Measurements from ENCODE around the gene INPP5D.
"Not testable (repeated sequence)": the region's sequence is repeated elsewhere in the genome, so short reads cannot be mapped to it uniquely, and the experiment has no call there.

Gene INPP5D

DNA sequence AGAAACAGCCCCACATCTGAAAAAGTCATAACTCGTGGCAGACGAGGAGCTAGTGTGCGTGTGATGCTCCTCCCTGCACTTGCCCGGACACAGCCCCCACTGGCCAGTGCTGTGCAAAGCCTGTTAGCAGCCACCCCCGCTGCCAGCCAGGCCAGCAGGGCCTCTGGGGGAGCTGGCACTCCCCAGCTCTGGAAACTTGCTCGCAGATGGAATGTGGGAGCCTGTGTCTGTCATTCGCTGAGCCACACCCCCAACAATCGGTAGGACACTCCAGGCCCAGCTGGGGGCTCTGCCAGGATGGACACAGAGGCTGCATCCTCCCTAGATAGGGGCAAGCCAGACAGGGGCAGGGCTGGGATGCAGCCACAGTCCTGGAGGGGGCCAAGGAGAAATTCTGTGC lies 128.9 kb downstream of the INPP5D start:
- DNase-seq: no peak

DNA sequence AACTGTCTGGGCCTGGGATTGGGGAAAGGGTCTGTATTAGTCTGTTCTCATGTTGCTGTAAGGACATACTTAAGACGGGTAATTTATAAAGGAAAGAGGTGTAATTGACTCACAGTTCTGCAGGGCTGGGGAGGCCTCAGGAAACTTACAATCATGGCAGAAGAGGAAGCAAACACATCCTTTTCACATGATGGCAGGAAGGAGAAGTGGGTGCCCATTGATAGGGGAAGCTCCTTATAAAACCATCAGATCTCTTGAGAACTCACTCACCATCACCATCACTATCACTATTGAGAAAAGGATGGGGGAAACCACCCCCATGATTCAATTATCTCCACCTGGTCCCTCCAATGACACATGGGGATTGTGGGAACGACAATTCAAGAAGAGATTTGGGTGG lies 130.9 kb downstream of the INPP5D start:
- DNase-seq: not testable (repeated sequence)

GRCh38 chr2:233193738-233194137 lies 133.6 kb downstream of the INPP5D start:
- no peak for DNase-seq

- DNase-seq: no peak
Observed at GRCh38 chr2:233195027-233195426, 134.9 kb downstream of the INPP5D start.

DNA sequence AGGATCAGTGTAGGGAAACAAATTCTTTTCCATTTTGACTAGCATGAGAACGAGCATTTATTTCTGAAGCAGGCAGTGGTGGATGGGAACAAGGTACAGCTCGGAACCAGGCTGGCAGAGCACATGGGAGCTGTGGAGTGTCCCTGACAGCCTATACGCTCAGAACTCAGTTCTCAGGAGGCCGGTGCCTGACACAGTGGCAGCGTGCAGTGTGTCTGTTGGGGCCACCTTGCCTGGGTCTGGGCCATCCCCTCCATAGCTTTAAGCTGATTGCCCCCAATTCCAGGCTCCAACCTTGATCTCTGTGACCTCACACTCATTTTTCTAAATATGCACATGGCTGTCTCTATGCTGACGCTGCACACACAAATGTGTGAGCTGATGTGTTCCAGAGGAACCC lies 136.9 kb downstream of the INPP5D start:
- DNase-seq: no peak

DNA sequence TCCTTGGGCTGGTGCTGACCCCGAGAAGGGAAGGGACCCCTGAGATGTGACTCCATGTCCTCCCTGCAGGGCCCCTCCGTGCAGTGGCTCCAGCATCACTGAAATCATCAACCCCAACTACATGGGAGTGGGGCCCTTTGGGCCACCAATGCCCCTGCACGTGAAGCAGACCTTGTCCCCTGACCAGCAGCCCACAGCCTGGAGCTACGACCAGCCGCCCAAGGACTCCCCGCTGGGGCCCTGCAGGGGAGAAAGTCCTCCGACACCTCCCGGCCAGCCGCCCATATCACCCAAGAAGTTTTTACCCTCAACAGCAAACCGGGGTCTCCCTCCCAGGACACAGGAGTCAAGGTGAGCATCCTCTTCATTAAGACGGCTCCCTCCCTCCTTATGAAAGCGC lies 137.9 kb downstream of the INPP5D start:
- no peak for DNase-seq

- DNase-seq: no peak
Observed at GRCh38 chr2:233199870-233200269, 139.7 kb downstream of the INPP5D start.

DNA sequence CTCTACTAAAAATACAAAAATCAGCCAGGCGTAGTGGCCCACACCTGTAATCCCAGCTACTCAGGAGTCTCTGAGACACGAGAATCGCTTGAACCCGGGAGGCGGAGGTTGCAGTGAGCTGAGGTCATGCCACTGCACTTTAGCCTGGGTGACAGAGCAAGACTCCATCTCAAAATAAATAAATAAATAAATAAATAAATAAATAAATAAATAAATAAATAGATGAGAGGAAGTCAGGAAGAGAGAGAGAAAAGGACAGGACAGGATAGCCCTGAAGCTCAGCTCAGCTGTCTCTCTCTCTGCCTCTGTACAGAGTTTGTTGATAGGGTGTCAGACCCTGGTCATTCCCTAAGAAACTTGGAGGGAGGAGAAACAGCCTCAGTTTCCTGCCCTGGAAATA lies 140.6 kb downstream of the INPP5D start:
- DNase-seq: not testable (repeated sequence)

DNA sequence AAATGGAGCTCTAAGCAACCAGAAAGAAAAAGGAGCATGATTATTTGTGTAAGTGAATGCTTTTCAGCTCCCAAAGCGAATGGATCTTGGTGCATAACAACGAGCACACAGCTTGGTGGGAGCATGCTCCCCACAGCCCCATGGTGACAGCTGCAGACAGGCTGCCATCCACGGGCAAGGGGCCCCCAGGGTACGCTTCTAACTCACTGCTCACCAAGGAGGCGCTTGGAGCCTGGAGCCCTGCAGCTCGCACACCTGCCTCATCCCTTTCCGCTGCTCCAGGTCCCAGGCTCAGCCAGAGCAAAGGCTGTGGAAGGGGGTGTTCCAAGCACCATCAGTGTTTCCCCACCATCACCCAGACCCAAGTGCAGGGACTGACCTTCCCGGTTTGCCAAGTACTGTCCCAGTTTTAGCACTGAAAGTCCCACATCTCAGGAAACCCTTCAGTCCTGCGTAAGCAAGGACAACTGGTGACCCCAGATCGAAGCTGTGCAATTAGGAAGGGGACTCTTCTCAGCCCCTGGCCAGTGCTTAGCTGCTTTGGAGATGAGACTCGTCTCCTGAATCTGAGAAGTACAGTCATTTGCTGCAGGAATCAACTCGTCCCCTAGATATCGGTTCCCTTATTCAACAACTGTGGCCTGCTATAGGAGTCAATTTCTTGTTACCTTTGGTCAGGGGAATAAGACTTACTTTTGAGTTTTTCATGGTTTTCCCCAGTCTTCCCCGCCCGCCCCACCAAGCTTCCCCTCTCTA lies 141.3 kb downstream of the INPP5D start:
- no peak for DNase-seq

GRCh38 chr2:233202531-233202944 lies 142.4 kb downstream of the INPP5D start:
- no peak for DNase-seq

GRCh38 chr2:233203060-233203459 lies 142.9 kb downstream of the INPP5D start:
- no peak for DNase-seq

DNA sequence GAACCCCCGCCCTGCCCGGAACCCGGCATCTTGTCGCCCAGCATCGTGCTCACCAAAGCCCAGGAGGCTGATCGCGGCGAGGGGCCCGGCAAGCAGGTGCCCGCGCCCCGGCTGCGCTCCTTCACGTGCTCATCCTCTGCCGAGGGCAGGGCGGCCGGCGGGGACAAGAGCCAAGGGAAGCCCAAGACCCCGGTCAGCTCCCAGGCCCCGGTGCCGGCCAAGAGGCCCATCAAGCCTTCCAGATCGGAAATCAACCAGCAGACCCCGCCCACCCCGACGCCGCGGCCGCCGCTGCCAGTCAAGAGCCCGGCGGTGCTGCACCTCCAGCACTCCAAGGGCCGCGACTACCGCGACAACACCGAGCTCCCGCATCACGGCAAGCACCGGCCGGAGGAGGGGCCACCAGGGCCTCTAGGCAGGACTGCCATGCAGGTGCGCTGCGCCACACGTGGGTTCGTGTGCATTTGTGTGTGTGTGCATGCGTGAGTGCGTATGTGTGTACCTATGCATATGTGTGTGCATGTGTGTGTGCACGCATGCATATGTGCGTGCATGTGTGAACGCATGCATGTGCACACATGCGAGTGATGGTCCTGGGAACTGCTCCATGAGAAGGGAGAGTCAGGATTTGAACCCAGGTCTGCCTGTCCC lies 144.3 kb downstream of the INPP5D start:
- no peak for DNase-seq

- DNase-seq: no peak
Observed at GRCh38 chr2:233208382-233209116, 148.4 kb downstream of the INPP5D start.

GRCh38 chr2:233209117-233209532 lies 149.0 kb downstream of the INPP5D start:
- DNase-seq: no peak

- DNase-seq: no peak
Observed at GRCh38 chr2:233209533-233210171, 149.5 kb downstream of the INPP5D start.

GRCh38 chr2:233210281-233210680 lies 150.1 kb downstream of the INPP5D start:
- DNase-seq: no peak

DNA sequence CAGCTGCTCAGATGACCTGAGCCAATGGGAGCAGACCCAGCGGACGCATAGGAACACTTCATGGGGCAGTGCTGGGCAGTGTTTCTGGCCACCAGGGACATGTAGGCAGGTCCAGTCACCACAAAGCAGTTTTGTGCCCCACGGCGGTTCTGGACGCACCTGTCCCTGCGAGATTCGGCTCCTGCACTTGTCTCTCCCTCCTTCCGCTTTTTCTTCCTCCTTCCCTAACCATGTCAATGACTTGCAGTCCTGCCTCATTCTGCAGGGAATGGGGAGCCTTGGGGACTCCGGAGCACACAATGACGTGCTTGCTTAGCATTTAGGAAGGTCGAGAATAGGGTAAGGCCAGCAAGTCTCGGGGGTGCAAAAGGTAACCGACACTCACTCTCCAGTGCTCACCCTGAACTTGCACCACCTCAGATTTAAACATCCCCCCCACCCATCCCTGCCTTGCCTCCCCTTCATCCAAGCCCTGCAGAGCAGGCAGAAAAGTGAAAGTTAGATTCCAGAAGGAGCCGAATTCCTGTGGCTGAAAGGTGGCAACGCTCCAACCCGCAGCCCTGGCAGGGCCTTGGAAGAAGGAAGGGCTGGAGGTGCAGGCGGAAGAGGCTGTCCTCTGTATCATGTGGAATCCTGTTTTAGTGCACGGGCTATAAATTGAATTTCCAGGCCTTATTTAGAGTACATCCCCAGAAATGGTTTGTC lies 150.9 kb downstream of the INPP5D start:
- DNase-seq: no peak

GRCh38 chr2:233211548-233211895 lies 151.4 kb downstream of the INPP5D start:
- DNase-seq: no peak

DNA sequence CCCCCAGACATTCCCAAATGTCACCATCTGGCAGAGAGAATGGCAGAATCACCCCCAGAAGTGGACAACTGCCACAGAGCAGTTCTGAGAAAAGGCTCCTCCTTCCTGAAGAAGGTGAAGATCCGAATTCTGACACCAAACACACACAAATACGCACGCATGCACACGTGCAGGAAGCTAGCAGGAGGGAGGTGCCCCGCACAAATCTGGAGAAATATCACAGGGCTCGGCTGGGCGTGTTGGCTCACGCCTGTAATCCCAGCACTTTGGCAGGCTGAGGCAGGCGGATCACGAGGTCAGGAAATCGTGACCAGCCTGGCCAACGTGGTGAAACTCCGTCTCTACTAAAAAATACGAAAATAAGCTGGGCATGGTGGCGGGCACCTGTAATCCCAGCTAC lies 152.9 kb downstream of the INPP5D start:
- DNase-seq: no peak

DNA sequence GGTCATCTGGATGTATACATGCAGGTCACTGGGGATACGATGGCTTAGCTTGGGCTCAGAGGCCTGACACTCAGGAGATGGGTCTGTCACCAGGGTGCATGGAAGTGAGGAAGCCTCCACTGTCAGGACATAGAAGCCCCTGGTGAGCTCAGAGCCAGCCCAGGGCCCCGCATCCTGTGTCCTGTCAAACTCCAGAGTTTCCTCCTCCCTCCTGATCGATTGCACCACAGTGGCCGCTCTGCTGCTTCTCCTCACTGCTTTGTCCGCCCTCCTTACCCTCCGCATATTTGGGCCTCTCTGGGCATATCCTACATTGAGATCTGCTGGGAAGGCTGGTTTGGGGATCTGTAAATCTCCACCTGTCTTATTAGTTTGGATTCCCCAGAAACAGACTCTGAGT lies 153.8 kb downstream of the INPP5D start:
- DNase-seq: no peak

DNA sequence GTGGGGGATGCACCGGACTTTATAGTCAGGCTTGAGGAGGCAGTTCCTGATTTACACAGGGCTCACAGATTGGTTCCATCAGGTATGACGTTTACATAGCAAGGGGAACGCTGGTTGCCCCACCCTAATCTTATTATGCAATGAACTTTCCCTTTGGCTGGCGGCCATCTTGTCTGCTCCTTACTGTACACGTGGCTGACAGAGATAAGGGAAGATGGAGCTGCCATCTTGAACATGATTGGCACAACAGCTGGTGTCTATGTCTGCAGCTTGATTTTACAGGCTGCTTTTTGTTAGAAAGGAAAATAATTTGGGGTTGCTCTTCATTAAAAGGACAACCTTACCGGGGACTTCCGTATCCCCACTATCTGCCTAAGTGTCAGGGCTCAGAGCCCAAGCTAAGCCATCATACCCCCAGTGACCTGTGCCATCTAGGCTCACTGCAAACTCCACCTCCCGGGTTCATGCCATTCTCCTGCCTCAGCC lies 157.8 kb downstream of the INPP5D start:
- no peak for DNase-seq

DNA sequence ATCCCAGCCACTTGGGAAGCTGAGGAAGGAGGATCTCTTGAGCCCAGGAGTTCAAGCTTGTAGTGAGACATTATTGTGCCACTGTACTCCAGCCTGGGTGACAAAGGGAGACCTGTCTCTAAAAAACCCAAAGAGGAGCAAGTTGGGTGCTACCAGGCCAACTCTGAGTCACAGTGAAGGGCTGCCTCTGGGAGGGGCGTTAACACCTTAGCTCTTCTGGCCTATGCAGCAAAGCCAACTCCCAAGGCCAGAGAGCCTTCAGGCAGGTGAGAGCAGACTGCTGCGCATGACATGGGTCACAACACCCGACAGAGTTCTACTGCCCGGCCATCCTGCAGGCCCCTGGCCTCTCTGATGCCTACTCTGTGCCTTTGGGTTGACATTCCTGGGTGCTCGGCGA lies 158.7 kb downstream of the INPP5D start:
- no peak for DNase-seq

DNA sequence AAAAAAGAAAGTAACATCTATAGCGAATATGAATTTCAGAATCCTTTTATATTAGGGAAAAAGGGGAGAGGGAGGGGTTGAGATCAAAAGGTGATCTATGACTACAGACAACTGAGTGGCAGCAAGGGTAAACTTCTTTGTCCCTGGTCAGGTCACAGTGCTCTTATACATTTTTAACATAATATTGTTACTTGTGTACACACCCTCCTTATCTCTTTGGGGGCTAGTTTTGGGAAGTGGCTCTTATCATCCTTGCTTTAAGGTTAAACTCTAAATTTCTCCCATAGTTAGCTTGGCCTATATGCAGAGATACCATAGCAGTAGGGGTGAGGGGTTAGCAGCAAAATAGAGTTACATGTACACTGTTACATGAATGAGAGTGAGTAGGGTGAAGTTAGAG lies 159.7 kb downstream of the INPP5D start:
- DNase-seq: no peak
